Measurements from ENCODE around the gene STK11. TPM values are rescaled to one million over a fixed set of nuclear protein-coding genes. Genes with fewer than 3 reads are reported as not detected.
A peak's percentile ranks its signal among the peaks of the same experiment; 100 is the strongest.

The STK11 gene
- total RNA-seq, 1 experiment from 2014 or later: 70.1 TPM

GRCh38 chr19:1248139-1248785 lies 42.7 kb downstream of the STK11 start, which contains the start of gene MIDN:
Gene MIDN (plus strand): TSS chr19:1248583. CDS start chr19:1250297, 1,714 bp downstream.
- H3K4me3 ChIP-seq: peak within 1 kb of the TSS; percentile 89
- peaks cover 51% of the 10 kb centered on the region for H3K4me1 ChIP-seq (replicated peaks)
- H3K27me3 ChIP-seq (replicated peaks): no peaks in the 10 kb centered on the region
- H3K27ac ChIP-seq: peak within 1 kb of the TSS; percentile 98
- DNase-seq (ENCODE audit: low read depth in 1 of 2, low spot score in 2 of 2): peak; percentile 87 to 96
- no peaks in the 10 kb centered on the region; the same call in 1 of the 2 replicates for H3K9me3 ChIP-seq (replicated peaks)
- peaks cover 48% of the 10 kb centered on the region for H3K36me3 ChIP-seq

GRCh38 chr19:1248786-1249297 lies 43.3 kb downstream of the STK11 start:
- Histone ChIP-seq H3K27me3 (replicated peaks) (no peaks in the 10 kb centered on the region), H3K36me3 (peaks cover 49% of the 10 kb centered on the region), H3K4me3 (peak overlapping the region; percentile 89), H3K9me3 (replicated peaks) (no peaks in the 10 kb centered on the region; the same call in 1 of the 2 replicates), H3K4me1 (replicated peaks) (peaks cover 54% of the 10 kb centered on the region), H3K27ac (peak overlapping the region; percentile 98)
- DNase-seq (ENCODE audit: low read depth in 1 of 2, low spot score in 2 of 2): peak in 1 of 2 experiments; percentile 87

- peak overlapping the region; percentile 98 for H3K27ac ChIP-seq
- peaks cover 54% of the 10 kb centered on the region for H3K4me1 ChIP-seq (replicated peaks)
- H3K4me3 ChIP-seq: peak overlapping the region; percentile 89
- peaks cover 49% of the 10 kb centered on the region for H3K36me3 ChIP-seq
- no peaks in the 10 kb centered on the region; the same call in 1 of the 2 replicates for H3K9me3 ChIP-seq (replicated peaks)
- no peaks in the 10 kb centered on the region for H3K27me3 ChIP-seq (replicated peaks)
- peak; percentile 95 to 96 for DNase-seq (ENCODE audit: low read depth in 1 of 2, low spot score in 2 of 2)
Observed at GRCh38 chr19:1249298-1249989, 43.9 kb downstream of the STK11 start.

GRCh38 chr19:1249990-1250436 lies 44.4 kb downstream of the STK11 start:
- no peaks in the 10 kb centered on the region for H3K27me3 ChIP-seq (replicated peaks)
- peaks cover 49% of the 10 kb centered on the region for H3K36me3 ChIP-seq
- DNase-seq (ENCODE audit: low read depth in 1 of 2, low spot score in 2 of 2): no peak
- no peaks in the 10 kb centered on the region; the same call in 1 of the 2 replicates for H3K9me3 ChIP-seq (replicated peaks)
- H3K4me3 ChIP-seq: peak overlapping the region; percentile 89
- peak overlapping the region; percentile 94 for H3K27ac ChIP-seq
- H3K4me1 ChIP-seq (replicated peaks): peaks cover 54% of the 10 kb centered on the region

- peaks cover 55% of the 10 kb centered on the region for H3K4me1 ChIP-seq (replicated peaks)
- peaks cover 55% of the 10 kb centered on the region for H3K36me3 ChIP-seq
- no peaks in the 10 kb centered on the region; the same call in 1 of the 2 replicates for H3K9me3 ChIP-seq (replicated peaks)
- no peaks in the 10 kb centered on the region for H3K27me3 ChIP-seq (replicated peaks)
- peak in 1 of 2 experiments; percentile 86 for DNase-seq (ENCODE audit: low read depth in 1 of 2, low spot score in 2 of 2)
- peak overlapping the region; percentile 94 for H3K27ac ChIP-seq
- H3K4me3 ChIP-seq: peak overlapping the region; percentile 89
Observed at GRCh38 chr19:1250437-1251260, 45.1 kb downstream of the STK11 start.

- no peaks in the 10 kb centered on the region for H3K27me3 ChIP-seq (replicated peaks)
- no peaks in the 10 kb centered on the region; the same call in 1 of the 2 replicates for H3K9me3 ChIP-seq (replicated peaks)
- peak; percentile 55 to 75 for DNase-seq (ENCODE audit: low read depth in 1 of 2, low spot score in 2 of 2)
- peaks cover 64% of the 10 kb centered on the region for H3K36me3 ChIP-seq
- peak overlapping the region; percentile 89 for H3K4me3 ChIP-seq
- peak overlapping the region; percentile 94 for H3K27ac ChIP-seq
- H3K4me1 ChIP-seq (replicated peaks): peaks cover 60% of the 10 kb centered on the region
Observed at GRCh38 chr19:1251330-1252220, 46.0 kb downstream of the STK11 start.

GRCh38 chr19:1252221-1252820 lies 46.7 kb downstream of the STK11 start:
- peaks cover 72% of the 10 kb centered on the region for H3K36me3 ChIP-seq
- H3K4me1 ChIP-seq (replicated peaks): peaks cover 61% of the 10 kb centered on the region
- DNase-seq (ENCODE audit: low read depth in 1 of 2, low spot score in 2 of 2): peak; percentile 99
- no peaks in the 10 kb centered on the region; the same call in 1 of the 2 replicates for H3K9me3 ChIP-seq (replicated peaks)
- H3K4me3 ChIP-seq: peak overlapping the region; percentile 89
- H3K27me3 ChIP-seq (replicated peaks): no peaks in the 10 kb centered on the region
- H3K27ac ChIP-seq: peak overlapping the region; percentile 94

- Histone ChIP-seq H3K36me3 (peaks cover 78% of the 10 kb centered on the region), H3K4me3 (peak overlapping the region; percentile 89), H3K9me3 (replicated peaks) (no peaks in the 10 kb centered on the region; the same call in 1 of the 2 replicates), H3K27me3 (replicated peaks) (no peaks in the 10 kb centered on the region), H3K27ac (peak overlapping the region; percentile 94), H3K4me1 (replicated peaks) (peaks cover 54% of the 10 kb centered on the region)
- peak in 1 of 2 experiments; percentile 97 for DNase-seq (ENCODE audit: low read depth in 1 of 2, low spot score in 2 of 2)
Observed at GRCh38 chr19:1252821-1253513, 47.4 kb downstream of the STK11 start.

GRCh38 chr19:1253514-1254080 lies 48.0 kb downstream of the STK11 start:
- peak; percentile 95 to 98 for DNase-seq (ENCODE audit: low read depth in 1 of 2, low spot score in 2 of 2)
- Histone ChIP-seq H3K27me3 (replicated peaks) (no peaks in the 10 kb centered on the region), H3K4me3 (peak overlapping the region; percentile 89), H3K27ac (peak overlapping the region; percentile 94), H3K4me1 (replicated peaks) (peaks cover 57% of the 10 kb centered on the region), H3K9me3 (replicated peaks) (no peaks in the 10 kb centered on the region; the same call in 1 of the 2 replicates), H3K36me3 (peaks cover 83% of the 10 kb centered on the region)

- H3K36me3 ChIP-seq: peaks cover 83% of the 10 kb centered on the region
- H3K4me1 ChIP-seq (replicated peaks): peaks cover 61% of the 10 kb centered on the region
- peak overlapping the region; percentile 94 for H3K27ac ChIP-seq
- peak overlapping the region; percentile 89 for H3K4me3 ChIP-seq
- peak in 1 of 2 experiments; percentile 73 for DNase-seq (ENCODE audit: low read depth in 1 of 2, low spot score in 2 of 2)
- no peaks in the 10 kb centered on the region for H3K27me3 ChIP-seq (replicated peaks)
- H3K9me3 ChIP-seq (replicated peaks): no peaks in the 10 kb centered on the region; the same call in 1 of the 2 replicates
Observed at GRCh38 chr19:1254081-1254527, 48.5 kb downstream of the STK11 start.

- no peak for DNase-seq (ENCODE audit: low read depth in 1 of 2, low spot score in 2 of 2)
- peaks cover 67% of the 10 kb centered on the region for H3K4me1 ChIP-seq (replicated peaks)
- H3K36me3 ChIP-seq: peaks cover 85% of the 10 kb centered on the region
- H3K27ac ChIP-seq: peak overlapping the region; percentile 94
- no peaks in the 10 kb centered on the region for H3K27me3 ChIP-seq (replicated peaks)
- no peaks in the 10 kb centered on the region for H3K9me3 ChIP-seq (replicated peaks)
- peak overlapping the region; percentile 89 for H3K4me3 ChIP-seq
Observed at GRCh38 chr19:1254530-1255185, 49.1 kb downstream of the STK11 start.
